Fibroblast of the aortic adventitia (primary cell): ENCODE measurements around the gene FAM222B. TPM values are rescaled to one million over a fixed set of nuclear protein-coding genes. Genes with fewer than 3 reads are reported as not detected.

Experiments used
- DNase-seq: peaks from one replicate; pipeline ENCODE4 v3.0.0-alpha.2; 2010; ENCODE audit warnings: low read depth
- H3K4me3 ChIP-seq: 2 replicates; pipeline ENCODE4 v1.5.1; 2011; ENCODE audit warnings: low read depth, mild to moderate bottlenecking, control low read depth, low read length, moderate library complexity
- total RNA-seq: library from RNA; depleted of rRNA; stranded (reverse); fragments of >200 nt; gene quantifications from 2 replicates; pipeline ENCODE4 v1.2.3, GENCODE V29; 2012; ENCODE audit warnings: low replicate concordance
- TF ChIP-seq, protein P1 (sequence below): IDR thresholded peaks from 2 replicates; pipeline ENCODE4 v1.5.1; 2011; ENCODE audit warnings: mild to moderate bottlenecking, low read length, control low read depth, inconsistent platforms; ENCODE audit not compliant: insufficient read depth

Gene FAM222B
- total RNA-seq, 1 donor: 7.0 TPM

DNA sequence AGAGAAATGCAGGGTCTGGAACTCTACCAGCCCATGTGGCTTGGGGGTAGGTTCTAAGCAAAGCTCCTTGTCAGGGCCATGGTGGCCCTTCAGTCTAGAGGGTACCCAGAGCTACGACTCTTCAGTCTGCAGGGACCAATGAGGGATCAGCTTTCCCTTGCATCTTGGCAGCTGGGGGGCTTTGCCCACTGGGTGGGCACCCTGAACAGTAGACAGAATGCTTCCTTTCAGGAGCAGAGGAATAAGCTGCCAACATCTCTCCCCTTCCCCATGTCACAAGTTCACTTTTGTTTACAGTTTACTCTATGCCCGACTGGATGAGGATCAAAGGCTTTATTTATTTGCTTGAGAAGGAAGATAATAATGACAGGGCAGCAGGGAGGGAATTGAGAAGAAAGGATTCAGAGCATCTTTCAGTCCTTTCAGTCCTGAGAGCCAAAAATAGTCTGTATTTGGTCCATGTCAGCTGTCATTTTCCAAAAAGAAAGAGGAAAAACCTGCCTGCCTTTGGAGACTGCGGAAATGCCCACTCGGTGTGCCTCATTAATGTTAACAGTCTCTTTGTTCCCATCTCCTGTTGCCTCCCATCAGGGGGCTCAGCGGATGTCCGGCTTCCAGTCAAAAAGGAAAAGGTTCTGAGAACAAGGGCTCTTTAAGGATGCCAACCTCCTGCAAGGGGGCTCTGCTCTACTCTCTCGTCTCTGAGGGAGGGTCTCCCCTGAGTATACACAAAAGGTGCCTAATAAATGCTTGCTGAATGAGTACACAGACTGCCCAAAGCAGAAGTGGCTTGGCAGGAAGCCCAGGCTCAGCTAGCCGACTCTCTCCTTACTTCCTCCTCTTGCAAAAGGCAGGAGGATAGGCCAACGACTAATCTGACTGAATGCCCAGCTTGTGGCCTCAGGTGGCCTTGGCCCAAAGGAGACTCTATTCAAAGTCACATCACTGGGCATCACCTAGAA is 81.7 kb downstream of the FAM222B start:
- DNase-seq: peak; percentile 63
- TF ChIP-seq, protein P1, sequence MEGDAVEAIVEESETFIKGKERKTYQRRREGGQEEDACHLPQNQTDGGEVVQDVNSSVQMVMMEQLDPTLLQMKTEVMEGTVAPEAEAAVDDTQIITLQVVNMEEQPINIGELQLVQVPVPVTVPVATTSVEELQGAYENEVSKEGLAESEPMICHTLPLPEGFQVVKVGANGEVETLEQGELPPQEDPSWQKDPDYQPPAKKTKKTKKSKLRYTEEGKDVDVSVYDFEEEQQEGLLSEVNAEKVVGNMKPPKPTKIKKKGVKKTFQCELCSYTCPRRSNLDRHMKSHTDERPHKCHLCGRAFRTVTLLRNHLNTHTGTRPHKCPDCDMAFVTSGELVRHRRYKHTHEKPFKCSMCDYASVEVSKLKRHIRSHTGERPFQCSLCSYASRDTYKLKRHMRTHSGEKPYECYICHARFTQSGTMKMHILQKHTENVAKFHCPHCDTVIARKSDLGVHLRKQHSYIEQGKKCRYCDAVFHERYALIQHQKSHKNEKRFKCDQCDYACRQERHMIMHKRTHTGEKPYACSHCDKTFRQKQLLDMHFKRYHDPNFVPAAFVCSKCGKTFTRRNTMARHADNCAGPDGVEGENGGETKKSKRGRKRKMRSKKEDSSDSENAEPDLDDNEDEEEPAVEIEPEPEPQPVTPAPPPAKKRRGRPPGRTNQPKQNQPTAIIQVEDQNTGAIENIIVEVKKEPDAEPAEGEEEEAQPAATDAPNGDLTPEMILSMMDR: no peak

DNA sequence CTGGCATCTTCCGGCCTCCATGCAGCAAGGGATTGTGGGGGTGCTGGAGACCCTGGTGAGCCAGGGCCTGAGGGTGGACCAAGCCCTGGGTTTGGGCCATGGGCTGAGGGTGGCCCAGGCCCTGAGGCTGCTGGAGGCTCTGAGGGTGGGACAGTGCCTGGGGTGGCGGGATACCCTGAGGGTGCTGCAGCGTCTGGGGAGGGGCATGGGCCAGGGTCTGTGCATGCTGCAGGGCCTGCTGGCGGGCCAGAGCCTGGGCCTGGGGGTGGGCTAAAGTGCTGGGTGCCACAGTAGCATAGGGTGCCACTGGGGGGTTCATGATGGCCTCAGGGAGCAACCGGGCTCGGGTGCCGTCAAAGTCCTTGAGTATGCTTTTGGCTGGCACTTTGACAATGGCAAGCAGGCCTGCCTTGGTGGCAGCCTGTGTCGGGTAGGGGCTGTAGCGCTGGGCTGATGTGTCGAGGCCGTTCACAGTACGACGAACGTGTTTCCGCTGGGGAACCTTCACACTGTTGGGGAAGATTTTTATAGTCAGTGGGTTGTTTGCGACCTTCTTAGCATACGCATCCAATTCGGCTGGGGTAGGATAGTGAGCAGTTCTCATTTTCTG is 83.2 kb downstream of the FAM222B start:
- DNase-seq: no peak
- no peak overlapping the region for H3K4me3 ChIP-seq
- TF ChIP-seq, protein P1: no peak

More for the DNA sequence above, 81.7 kb downstream of the FAM222B start:
- no peak overlapping the region for H3K4me3 ChIP-seq

DNA sequence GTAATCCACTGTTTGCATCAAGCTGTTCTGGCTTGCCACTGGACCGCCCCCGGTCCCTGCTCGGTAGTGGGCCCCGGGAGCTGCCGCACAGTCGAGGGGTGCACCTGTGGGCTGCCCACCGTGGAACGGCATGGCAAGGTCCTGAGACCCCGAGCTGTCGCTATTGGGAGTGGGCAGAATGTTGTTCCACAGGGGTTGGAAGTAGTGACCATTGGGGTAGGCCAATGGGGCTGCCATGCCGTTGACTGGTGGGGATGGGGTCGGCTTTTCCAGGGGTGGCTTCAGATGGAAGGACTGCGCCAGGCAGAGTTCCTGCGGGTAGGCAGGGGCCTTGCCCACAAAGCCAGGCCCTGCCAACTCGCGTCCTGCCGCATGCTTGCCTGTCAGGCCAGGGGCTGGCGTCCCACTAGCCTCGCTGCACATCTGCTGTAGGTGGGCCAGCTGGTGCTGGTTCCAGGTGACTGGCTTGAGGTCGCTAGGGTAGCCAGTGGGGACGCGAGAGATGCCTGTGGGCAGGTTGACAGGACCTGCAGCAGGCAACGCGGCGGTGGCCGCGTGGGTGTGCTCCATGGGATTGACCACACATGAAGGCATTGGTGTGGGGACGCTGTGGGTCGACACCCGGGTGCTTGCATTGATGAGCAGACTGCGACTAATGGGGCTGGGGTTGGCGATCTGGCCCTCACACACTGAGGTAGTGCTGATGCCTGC is 84.0 kb downstream of the FAM222B start:
- no peak overlapping the region for H3K4me3 ChIP-seq
- DNase-seq: no peak
- TF ChIP-seq, protein P1: no peak

DNA sequence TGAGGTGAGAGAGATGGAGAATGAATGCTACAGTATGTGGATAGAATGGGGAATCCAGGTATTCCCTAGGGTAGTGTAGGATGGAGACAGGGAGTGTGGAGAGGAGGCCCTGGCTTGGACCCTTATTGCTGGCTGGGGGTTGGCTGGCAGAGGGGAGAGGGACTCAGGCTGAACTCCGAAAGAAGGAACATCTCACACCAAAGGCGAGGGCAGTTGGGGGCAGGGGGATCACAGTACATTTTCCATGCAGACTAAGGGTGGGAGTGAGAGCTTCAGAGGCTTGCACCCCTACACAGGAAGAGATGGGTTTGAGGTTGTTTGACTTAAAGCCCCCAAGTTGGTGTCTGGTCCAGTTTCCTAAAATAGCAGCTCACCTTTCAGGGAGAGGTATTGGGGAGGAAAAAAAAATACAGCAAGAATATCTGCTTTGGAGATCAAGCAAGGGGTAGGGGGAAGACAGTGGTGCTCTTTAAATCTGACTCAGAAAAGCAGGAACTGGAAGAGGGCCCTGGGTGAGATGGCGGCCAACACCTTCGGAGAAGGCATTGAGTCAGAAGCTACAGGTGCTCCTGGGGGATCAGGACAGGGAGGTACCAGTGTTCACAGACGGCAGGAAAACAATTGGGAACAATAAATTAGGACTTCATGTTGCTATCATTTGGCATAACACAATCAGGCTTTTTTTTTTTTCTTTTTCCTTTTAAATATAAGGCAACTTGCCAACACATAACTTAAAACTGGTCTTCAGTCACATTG is 86.4 kb downstream of the FAM222B start:
- H3K4me3 ChIP-seq: no peak overlapping the region
- no peak for DNase-seq
- TF ChIP-seq, protein P1: no peak

DNA sequence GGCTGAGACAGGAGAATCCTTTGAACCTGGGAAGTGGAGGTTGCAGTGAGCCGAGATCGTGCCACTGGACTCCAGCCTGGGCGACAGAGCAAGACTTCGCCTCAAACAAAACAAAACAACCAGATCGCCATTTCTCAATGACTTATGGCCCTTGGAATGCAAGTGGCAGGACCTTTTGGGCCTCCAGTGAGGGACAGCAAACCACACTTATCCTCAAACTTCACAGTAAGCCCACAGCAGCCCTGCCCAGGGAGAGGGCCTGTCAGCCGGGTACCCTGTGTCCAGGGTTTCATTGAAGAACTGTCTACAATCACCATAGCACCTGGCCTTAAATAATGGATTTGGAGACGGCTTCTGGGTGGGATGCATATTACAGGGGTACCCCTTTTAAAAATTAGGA is 87.1 kb downstream of the FAM222B start:
- TF ChIP-seq, protein P1: no peak
- DNase-seq: no peak
- H3K4me3 ChIP-seq: no peak overlapping the region
